OCI-LY3 (cell line): Measurements from ENCODE around the gene NAV2.

Source experiments
- H2AFZ ChIP-seq: fragments of 200-600, 300-600 bp; shearing (Covaris generic); 2 replicates; pipeline ENCODE4 v1.6.0; 2014; ENCODE audit warnings: antibody characterized with exemption, low read depth, low read length
- H3K27ac ChIP-seq: fragments of 200-600, 300-600 bp; sonication (generic); 2 replicates; pipeline ENCODE4 v1.5.1; 2014; ENCODE audit warnings: mild to moderate bottlenecking, low read length, moderate library complexity, mixed read lengths
- H3K27me3 ChIP-seq: fragments of 200-600, 300-600 bp; sonication (generic); 2 replicates; pipeline ENCODE4 v1.6.1; 2014; ENCODE audit warnings: low read depth, low read length, mixed read lengths
- H3K36me3 ChIP-seq: fragments of 200-600, 300-600 bp; sonication (generic); replicated peaks from 2 replicates; pipeline ENCODE3; 2014; ENCODE audit warnings: low read depth, low read length, mixed read lengths
- H3K4me1 ChIP-seq: fragments of 300-600, 200-600 bp; sonication (generic); 2 replicates; pipeline ENCODE4 v1.6.1; 2014; ENCODE audit warnings: low read length, mixed read lengths
- H3K4me2 ChIP-seq: fragments of 200-600, 300-600 bp; sonication (generic); 2 replicates; pipeline ENCODE4 v1.6.1; 2014; ENCODE audit warnings: low read length, mixed read lengths
- H3K4me3 ChIP-seq: fragments of 300-600, 200-600 bp; sonication (generic); 2 replicates; pipeline ENCODE4 v1.5.1; 2014; ENCODE audit warnings: antibody characterized with exemption, mild to moderate bottlenecking, low read length, moderate library complexity
- H3K79me2 ChIP-seq: fragments of 300-600, 200-600 bp; shearing (Covaris generic); 2 replicates; pipeline ENCODE4 v1.6.1; 2014; ENCODE audit warnings: mild to moderate bottlenecking, low read length, mixed read lengths
- H3K9ac ChIP-seq: fragments of 300-600, 200-600 bp; shearing (Covaris generic); 2 replicates; pipeline ENCODE4 v1.6.0; 2014; ENCODE audit warnings: mild to moderate bottlenecking, low read length, moderate library complexity
- H3K9me3 ChIP-seq: fragments of 200-600, 300-600 bp; shearing (Covaris generic); 2 replicates; pipeline ENCODE4 v1.6.1; 2014; ENCODE audit warnings: low read length, mixed read lengths; ENCODE audit not compliant: insufficient read depth
- H4K20me1 ChIP-seq: fragments of 200-600, 300-600 bp; sonication (generic); 2 replicates; pipeline ENCODE4 v1.6.1; 2016; ENCODE audit warnings: low read length, mixed read lengths; ENCODE audit not compliant: insufficient read depth
- EZH2phosphoT487 ChIP-seq: fragments of 200-600 bp; shearing (Covaris generic); IDR thresholded peaks from 2 replicates; pipeline ENCODE4 v1.6.1; 2018; ENCODE audit warnings: antibody characterized with exemption, mixed run types, low read depth
- TF ChIP-seq, protein P1 (sequence below): fragments of 200-600, 300-600 bp; sonication (generic); IDR thresholded peaks from 2 replicates; pipeline ENCODE4 v1.5.1; 2014; ENCODE audit warnings: antibody characterized with exemption, low read length, low read depth

The NAV2 gene

DNA sequence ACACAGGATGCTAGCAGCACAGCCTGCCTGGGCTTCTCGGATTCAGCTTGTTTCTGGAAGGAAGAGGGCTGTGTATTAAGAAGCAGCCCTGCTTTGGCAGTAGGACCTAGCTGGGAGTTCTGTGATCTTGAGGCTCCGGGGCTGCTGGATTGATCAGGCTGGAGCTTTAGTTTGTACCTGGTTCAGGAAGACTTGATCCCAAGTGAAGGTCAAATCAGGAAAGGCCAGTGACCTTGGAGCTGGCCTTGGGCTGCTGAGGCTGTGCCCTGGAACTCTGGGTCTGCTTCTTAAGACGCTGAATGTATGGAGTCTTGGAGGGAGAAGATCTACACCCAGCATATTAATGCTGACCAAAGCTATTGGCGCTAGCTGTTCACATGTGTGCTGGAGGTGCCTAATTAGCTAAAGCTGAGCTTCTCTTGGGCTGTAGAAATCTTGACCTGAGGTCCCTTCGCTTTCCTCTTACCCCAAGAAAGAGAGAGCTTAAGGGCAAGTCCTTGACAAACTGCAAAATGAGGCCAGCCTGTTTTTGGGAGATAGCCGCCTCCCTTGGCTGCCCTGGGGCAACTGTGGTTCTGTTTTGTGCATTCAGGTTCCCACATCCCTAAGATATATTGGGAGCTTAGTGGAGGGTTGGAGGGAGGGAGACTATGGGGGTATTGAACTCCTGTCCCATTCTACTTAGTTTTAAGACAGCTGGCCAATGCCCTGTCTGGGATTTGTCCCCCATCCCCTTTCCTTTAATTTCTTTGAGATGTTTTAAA lies 311.7 kb downstream of the NAV2 start:
- TF ChIP-seq, protein P1, sequence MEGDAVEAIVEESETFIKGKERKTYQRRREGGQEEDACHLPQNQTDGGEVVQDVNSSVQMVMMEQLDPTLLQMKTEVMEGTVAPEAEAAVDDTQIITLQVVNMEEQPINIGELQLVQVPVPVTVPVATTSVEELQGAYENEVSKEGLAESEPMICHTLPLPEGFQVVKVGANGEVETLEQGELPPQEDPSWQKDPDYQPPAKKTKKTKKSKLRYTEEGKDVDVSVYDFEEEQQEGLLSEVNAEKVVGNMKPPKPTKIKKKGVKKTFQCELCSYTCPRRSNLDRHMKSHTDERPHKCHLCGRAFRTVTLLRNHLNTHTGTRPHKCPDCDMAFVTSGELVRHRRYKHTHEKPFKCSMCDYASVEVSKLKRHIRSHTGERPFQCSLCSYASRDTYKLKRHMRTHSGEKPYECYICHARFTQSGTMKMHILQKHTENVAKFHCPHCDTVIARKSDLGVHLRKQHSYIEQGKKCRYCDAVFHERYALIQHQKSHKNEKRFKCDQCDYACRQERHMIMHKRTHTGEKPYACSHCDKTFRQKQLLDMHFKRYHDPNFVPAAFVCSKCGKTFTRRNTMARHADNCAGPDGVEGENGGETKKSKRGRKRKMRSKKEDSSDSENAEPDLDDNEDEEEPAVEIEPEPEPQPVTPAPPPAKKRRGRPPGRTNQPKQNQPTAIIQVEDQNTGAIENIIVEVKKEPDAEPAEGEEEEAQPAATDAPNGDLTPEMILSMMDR = no peak
- H3K36me3 ChIP-seq = no peaks in the 10 kb centered on the region
- peaks cover 22% of the 10 kb centered on the region for H3K4me1 ChIP-seq
- H3K79me2 ChIP-seq = no peaks in the 10 kb centered on the region
- H3K27ac ChIP-seq = no peak overlapping the region
- peaks cover 46% of the 10 kb centered on the region for H3K27me3 ChIP-seq
- no peaks in the 10 kb centered on the region for H3K9me3 ChIP-seq
- H3K4me2 ChIP-seq = peak overlapping the region; percentile 94; the same call in 1 of the 2 replicates
- H2AFZ ChIP-seq = no peak overlapping the region
- no peaks in the 10 kb centered on the region for H4K20me1 ChIP-seq
- H3K9ac ChIP-seq = no peak overlapping the region
- H3K4me3 ChIP-seq = no peak overlapping the region

DNA sequence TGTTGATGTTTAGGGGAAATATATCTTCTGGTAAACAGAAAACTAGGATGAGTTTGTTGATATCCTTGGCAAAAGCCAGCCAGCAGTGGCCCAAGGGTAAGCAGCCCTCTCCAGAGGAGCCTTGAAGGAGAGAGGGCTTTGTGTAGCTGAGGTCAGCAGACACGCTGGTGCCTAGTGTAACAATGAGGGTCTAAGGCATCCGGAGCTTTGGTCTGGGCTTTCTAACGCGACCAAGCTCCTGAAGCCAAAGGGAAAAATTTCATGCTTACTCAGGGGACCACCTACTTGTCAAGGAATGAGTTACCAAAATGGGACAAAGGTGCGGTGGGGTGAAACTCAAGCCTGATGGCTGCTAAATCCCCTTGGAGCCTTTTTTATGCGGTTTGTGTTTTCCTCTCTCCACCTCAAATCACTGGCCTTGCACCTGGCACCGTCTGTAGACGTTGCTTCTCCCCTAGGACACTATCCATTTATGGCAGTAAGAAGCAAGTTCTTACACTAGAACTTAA lies 312.7 kb downstream of the NAV2 start:
- H3K27me3 ChIP-seq = peaks cover 48% of the 10 kb centered on the region
- no peak for TF ChIP-seq EZH2phosphoT487
- TF ChIP-seq, protein P1 = no peak
- no peak overlapping the region for H2AFZ ChIP-seq
- H4K20me1 ChIP-seq = no peaks in the 10 kb centered on the region
- H3K4me2 ChIP-seq = no peak overlapping the region
- no peak overlapping the region for H3K9ac ChIP-seq
- peaks cover 22% of the 10 kb centered on the region for H3K4me1 ChIP-seq
- no peak overlapping the region for H3K27ac ChIP-seq
- H3K79me2 ChIP-seq = no peaks in the 10 kb centered on the region
- H3K4me3 ChIP-seq = no peak overlapping the region
- H3K9me3 ChIP-seq = no peaks in the 10 kb centered on the region
- H3K36me3 ChIP-seq = no peaks in the 10 kb centered on the region

DNA sequence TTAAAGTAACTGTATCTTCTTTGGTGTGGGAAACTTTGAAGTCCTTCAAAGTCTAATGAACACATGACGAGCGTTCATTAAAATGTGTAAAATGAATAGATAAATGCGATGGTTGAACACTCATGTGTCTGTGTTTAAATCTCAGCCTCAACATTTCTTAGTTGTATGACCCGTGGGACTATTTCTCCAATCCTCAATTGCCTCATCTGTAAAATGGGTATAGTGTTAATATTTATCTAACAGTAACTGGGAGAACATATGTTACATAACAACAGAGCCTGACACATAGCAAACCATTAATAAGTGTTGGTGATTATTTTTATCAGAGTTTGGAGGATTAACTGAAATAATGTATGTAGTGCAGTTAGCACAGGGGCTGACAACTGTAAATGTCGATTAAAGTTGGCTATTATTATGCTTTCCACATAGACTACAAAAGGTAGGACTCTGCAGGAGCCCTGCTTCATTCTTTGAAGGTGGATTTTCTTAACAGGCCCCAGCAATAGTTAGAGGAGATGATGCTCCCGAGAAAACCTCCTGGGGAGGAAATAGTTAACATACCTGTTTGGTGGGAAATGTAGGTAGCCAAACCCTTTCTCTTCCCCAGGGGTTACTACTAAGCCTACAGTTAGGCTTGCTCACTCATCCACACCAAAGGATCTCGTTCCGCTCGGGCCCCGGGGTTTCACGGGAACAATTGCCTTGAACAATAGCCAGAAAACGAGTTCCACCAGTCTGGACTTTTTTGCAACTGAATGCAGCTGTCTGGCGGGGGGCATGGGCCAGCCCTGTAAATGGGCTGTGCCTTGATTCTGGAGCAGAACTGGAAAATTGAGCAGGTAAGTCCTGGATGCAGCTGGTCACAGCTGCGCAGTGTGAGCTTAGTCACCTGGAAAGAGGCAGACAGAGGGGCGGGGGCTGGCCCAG lies 314.3 kb downstream of the NAV2 start:
- no peak overlapping the region for H3K9ac ChIP-seq
- no peaks in the 10 kb centered on the region for H3K79me2 ChIP-seq
- no peaks in the 10 kb centered on the region for H4K20me1 ChIP-seq
- no peak overlapping the region for H3K27ac ChIP-seq
- TF ChIP-seq, protein P1 = no peak
- TF ChIP-seq EZH2phosphoT487 = no peak
- no peak overlapping the region for H3K4me3 ChIP-seq
- H2AFZ ChIP-seq = no peak overlapping the region
- H3K9me3 ChIP-seq = no peaks in the 10 kb centered on the region
- peaks cover 19% of the 10 kb centered on the region for H3K4me1 ChIP-seq
- no peaks in the 10 kb centered on the region for H3K36me3 ChIP-seq
- peaks cover 58% of the 10 kb centered on the region for H3K27me3 ChIP-seq
- no peak overlapping the region for H3K4me2 ChIP-seq

DNA sequence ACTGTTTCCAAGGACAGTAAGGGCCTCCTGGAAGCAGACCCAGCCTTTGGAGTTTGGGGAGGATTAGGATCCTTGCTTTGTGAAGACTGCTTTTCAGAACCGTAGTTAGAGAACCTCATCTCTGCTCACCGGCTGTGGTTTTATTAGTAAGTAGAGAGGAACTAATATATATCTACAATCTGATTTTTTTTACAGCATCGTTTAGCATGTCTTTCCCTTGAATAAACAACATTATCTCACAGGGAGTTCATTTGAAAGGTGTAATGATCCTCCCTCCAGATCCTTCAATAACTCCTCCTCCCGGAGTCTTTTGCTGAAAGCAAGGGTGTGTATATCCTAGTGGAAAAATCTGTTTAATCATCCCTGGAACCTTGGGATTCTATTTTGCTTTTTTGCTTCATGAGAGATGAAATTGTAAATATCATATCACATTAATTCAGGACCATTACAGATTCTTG lies 314.9 kb downstream of the NAV2 start:
- Histone ChIP-seq H2AFZ (no peak overlapping the region), H4K20me1 (no peaks in the 10 kb centered on the region), H3K9me3 (no peaks in the 10 kb centered on the region), H3K4me2 (no peak overlapping the region), H3K9ac (no peak overlapping the region), H3K79me2 (no peaks in the 10 kb centered on the region), H3K27ac (no peak overlapping the region), H3K36me3 (no peaks in the 10 kb centered on the region), H3K27me3 (peaks cover 64% of the 10 kb centered on the region), H3K4me3 (no peak overlapping the region), H3K4me1 (peaks cover 12% of the 10 kb centered on the region)
- TF ChIP-seq EZH2phosphoT487 = no peak
- TF ChIP-seq, protein P1 = no peak
